M059J (cell line): ENCODE measurements around the gene WBP1. TPM values are rescaled to one million over a fixed set of nuclear protein-coding genes. Genes with fewer than 3 reads are reported as not detected.
A peak's percentile ranks its signal among the peaks of the same experiment; 100 is the strongest.
"Not testable (repeated sequence)": the region's sequence is repeated elsewhere in the genome, so short reads cannot be mapped to it uniquely, and the experiment has no call there.

Experiments used
- DNase-seq: peaks from one replicate; pipeline ENCODE4 v3.0.0-alpha.2; 2012; ENCODE audit warnings: low read depth
- total RNA-seq: library from RNA; depleted of rRNA; stranded (reverse); fragments of >200 nt; shearing (Covaris generic); gene quantifications from 2 replicates; pipeline ENCODE4 v1.2.3, GENCODE V29; 2014

The WBP1 gene
- total RNA-seq, 1 experiment from 2014 or later: 55.7 TPM

- DNase-seq: peak; percentile 94
Observed at GRCh38 chr2:74454654-74455511, 3.4 kb upstream of the WBP1 start, which contains the start of gene INO80B. TSS of gene INO80B (plus strand) at chr2:74455087. CDS start at chr2:74455117, 30 bp downstream.

GRCh38 chr2:74457129-74457548 lies 1.1 kb upstream of the WBP1 start:
- DNase-seq: no peak

GRCh38 chr2:74457549-74458131 lies 598 bp upstream of the WBP1 start:
- peak; percentile 59 for DNase-seq

DNA sequence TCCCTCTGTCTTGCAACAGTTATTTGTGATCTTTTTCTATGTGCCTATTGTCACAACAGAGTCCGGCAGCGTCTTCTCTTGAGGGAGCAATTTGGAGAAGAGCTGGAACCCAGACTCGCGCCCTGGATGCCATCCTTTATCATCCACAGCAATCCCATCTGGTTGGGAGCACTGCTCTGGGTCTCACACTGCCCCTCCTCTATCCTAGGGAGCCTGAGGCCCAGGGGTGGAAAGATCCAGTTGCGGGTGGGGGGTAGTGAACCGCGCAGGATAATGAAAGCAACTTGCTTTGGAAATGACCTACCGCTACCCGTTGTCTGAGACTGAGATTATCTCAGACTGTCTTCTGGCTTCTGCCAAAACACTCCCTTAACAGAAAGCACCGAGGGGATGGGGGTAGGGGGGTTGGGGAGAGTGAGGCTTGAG lies 713 bp downstream of the WBP1 start:
- no peak for DNase-seq

GRCh38 chr2:74459503-74460118 lies 1.4 kb downstream of the WBP1 start:
- not testable (repeated sequence) for DNase-seq

DNA sequence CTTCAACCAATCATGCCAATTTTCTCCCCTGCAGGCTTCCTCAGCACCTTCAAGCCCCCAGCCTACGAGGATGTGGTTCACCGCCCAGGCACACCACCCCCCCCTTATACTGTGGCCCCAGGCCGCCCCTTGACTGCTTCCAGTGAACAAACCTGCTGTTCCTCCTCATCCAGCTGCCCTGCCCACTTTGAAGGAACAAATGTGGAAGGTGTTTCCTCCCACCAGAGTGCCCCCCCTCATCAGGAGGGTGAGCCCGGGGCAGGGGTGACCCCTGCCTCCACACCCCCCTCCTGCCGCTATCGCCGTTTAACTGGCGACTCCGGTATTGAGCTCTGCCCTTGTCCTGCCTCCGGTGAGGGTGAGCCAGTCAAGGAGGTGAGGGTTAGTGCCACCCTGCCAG lies 1.9 kb downstream of the WBP1 start:
- DNase-seq: not testable (repeated sequence)

DNA sequence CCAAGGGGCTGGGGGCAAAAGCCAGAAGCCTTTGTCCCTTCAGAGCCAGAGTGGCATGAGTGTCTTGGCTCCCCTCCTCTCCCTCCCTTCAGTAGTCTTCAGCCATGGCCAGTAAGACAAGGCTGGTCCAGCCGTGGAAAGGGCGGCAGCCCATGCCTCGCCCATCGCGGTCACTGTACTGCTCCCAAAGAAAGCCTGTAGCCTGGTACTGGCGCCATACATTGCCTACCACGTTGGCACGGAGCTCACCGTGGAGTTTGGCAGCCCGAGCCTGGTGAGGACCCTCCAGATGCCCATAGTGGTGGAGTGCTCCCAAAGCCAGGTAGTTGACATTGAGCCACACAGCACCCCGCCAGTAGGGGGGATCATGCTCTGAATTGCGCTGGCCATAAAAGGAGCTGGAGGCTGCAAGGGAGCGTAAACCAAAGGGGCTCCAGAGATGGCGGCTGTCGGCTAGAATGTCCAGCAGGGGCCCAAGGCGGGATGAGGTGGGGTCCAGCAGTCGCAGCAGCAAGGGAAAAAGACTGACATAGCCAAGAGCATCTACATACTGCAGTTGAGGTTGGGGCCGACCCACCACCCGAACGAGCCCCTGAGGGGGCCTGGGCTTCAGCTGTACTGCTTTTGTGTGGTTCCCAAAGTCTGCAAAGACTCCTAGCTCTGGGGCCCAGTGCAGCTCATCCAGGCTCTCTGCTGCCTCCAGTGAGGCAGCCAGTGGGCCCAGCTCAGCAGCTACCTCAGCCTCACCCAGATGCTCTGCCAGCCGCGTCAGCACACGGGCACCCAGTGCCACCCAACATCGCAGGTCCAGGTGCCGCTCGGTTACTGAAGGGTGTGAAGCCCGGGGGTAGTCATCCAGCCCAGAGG lies 3.2 kb downstream of the WBP1 start:
- no peak for DNase-seq

GRCh38 chr2:74462054-74462785 lies 4.0 kb downstream of the WBP1 start:
- no peak for DNase-seq

DNA sequence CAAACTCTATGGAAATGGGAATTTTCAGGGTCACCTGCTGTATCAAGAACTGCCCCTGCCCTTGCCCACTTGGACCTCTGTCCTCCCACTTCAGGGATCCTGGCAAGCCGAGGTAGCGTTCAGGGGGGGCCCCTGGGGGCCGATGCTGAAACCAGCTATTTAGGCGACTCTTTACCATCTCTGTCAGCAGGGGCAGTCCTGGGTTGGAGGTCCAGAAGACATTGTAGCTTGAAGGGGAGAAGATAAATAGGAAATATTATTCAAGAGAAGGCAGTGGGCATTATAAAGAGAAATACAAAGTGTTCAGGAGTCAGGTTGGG lies 4.5 kb downstream of the WBP1 start:
- no peak for DNase-seq

DNA sequence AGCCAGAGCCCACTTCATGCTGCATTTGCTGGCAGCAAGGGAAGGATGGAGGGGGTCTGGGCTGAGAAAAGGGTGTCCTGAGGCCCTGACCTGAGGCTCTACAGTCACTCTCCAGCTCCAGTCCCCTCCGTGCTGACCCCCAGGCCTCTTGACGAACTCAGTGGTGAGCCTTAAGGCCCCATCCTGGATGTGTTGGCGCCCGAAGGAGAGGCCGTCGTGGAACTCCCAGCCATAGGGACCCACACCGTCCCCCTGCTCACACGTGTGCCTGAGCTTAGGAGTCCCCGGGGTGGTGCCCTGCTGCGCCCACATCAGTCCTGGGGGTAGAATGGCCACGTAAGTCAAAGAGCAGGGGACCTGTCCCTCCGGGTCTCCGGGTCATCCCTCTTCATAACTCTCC lies 6.2 kb downstream of the WBP1 start:
- no peak for DNase-seq

DNA sequence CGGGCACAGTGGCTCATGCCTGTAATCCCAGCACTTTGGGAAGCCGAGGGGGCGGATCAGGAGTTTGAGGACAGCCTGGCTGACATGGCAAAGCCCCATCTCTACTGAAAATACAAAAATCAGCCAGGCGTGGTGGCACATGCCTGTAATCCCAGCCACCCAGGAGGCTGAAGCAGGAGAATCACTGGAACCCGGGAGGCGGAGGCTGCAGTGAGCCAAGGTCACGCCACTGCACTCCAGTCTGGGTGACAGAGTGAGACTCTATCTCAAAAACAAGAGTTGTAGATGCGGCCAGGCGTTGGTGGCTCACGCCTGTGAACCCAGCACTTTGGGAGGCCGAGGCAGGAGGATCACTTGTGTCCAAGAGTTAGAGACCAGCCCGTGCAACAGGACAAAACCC lies 12.5 kb downstream of the WBP1 start:
- not testable (repeated sequence) for DNase-seq

- no peak for DNase-seq
Observed at GRCh38 chr2:74471332-74472065, 13.3 kb downstream of the WBP1 start.

DNA sequence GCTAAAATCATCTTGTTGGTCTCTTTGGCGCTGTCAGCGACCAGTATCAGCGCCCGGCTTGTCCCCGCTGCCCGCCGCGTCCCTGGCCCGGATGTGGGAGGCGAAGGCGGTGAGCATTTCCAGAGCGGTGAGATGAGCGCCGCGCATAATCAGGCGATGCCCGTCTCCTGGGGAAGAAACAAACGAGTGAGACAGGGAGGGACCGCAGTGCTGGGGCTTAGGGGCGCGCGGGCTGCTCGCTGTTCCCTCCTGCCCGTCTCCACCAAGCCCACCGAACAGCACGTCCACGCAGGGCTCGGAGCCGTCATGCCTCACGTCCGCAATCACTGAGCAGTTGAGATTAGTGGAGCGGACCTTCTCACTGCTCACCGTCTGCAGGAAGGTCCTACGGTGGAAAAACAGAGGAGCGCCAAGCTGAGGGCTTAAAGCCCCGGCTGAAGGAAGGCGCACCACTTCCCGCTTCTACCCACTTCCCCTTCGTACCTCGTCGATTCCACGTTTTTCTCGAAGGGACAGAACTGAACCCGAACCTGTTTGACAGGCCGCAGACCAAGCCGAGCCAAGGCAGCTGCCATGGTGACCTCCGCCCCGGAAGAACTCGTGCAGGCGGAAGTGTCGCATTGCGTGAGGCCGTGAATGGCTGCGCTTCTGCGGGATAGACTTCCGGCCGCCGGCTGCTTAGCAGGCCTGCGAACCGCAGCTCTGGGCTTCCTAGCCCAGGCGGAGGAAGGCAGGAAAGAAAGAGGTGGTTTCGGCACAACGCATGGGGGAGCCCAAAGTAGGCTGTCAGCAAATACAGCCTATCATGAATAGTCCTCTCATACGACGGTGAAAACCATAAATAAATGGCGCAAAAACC lies 14.1 kb downstream of the WBP1 start, which contains the start of gene MRPL53:
Gene MRPL53, minus strand, starts transcription at position 595 of the 859 bp plus-strand sequence. Its CDS starts 20 bp downstream, at position 575.
- DNase-seq: peak; percentile 89

GRCh38 chr2:74472945-74473258 lies 14.7 kb downstream of the WBP1 start:
- no peak for DNase-seq

- DNase-seq: no peak
Observed at GRCh38 chr2:74474481-74474880, 16.2 kb downstream of the WBP1 start.

- no peak for DNase-seq
Observed at GRCh38 chr2:74474899-74475298, 16.7 kb downstream of the WBP1 start.

DNA sequence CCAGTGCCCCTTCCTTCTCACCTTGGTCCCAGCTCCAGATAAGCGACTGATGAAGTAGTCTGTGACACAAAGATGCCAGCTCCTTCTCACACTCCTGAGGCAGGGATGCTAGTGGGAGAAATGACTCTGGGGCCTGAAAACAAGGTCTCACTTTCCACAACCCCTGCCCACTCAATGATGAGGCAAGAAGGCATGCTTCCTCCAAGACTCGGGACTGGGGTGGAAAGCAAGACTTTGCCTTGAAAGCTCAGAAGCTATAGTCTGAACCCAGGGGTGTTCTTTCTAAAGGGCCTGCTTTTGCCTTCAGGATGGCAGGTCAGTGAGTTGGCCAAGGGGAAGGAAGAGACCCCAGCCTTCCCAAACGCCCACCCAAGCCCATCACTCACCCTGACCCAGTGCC lies 23.2 kb downstream of the WBP1 start:
- no peak for DNase-seq

DNA sequence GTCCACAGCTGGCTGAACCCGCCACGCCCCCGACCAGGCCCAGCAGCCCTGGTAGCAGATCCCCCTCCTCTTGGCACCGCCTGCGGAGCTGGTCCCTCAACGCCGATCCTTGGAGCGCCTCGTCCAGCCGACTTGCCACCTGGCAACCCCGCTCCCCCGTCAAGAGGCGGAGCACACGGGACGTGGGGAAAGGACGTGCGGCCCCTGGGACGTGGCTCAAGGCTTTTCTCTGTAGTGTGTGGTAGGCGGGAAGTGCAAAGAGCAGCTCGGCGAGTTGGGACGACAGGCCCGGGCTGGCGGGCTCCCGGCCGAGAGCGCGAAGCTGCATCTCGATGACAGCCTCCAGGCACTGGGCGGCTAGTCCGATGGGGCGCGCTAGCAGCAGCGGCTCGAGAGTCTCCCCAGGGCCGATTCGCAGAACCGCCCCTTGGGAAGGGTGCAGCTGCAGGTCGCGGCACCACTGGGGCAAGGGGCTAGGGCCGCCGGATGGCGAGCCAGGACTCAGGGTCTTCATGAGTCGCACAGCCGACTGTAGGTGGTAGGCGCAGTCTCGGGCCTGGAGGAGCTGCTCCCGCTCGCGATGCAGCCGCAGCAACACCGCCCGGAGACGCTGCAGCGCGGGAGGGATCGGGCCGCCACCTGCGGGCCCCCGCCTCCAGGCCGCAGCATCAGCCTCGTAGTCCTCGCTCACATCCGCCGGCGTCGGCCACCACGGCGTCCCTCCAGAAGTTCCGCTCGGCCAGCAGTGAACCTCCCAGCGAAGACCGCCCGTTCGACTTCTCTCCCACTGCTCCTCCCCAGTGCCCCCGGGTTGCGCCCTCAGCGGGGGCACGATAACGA lies 23.9 kb downstream of the WBP1 start:
- no peak for DNase-seq
